Neuronal stem cell (in vitro differentiated cells): Measurements from ENCODE around the gene GALNT16.

Experiments
- DNase-seq: peaks from one replicate; pipeline ENCODE4 v3.0.0-alpha.2; 2013; ENCODE audit warnings: low spot score
- H2AFZ ChIP-seq: one replicate; pipeline ENCODE4 v1.6.1; 2013; ENCODE audit warnings: mild to moderate bottlenecking, low read length, inconsistent platforms
- H2AK5ac ChIP-seq: 2 replicates; pipeline ENCODE4 v1.6.1; 2013; ENCODE audit warnings: low read depth, mild to moderate bottlenecking, inconsistent platforms, low read length, moderate library complexity, mixed read lengths
- H2BK120ac ChIP-seq: 2 replicates; pipeline ENCODE4 v1.6.1; 2013; ENCODE audit warnings: low read depth, mild to moderate bottlenecking, inconsistent platforms, low read length, moderate library complexity, mixed read lengths
- H2BK12ac ChIP-seq: one replicate; pipeline ENCODE4 v1.6.1; 2013; ENCODE audit warnings: low read length, inconsistent platforms
- H2BK15ac ChIP-seq: 2 replicates; pipeline ENCODE4 v1.6.1; 2013; ENCODE audit warnings: mild to moderate bottlenecking, low read length, inconsistent platforms, mixed read lengths
- H2BK5ac ChIP-seq: one replicate; pipeline ENCODE4 v1.6.1; 2013; ENCODE audit warnings: inconsistent platforms, mild to moderate bottlenecking, low read length, moderate library complexity
- H3K14ac ChIP-seq: one replicate; pipeline ENCODE4 v1.6.1; 2013; ENCODE audit warnings: low read length, inconsistent platforms
- H3K18ac ChIP-seq: 2 replicates; pipeline ENCODE4 v1.6.1; 2013; ENCODE audit warnings: low read length, inconsistent platforms
- H3K23ac ChIP-seq: 2 replicates; pipeline ENCODE4 v1.6.1; 2013; ENCODE audit warnings: low read depth, mild to moderate bottlenecking, mixed read lengths, low read length, inconsistent platforms; ENCODE audit not compliant: poor library complexity
- H3K27ac ChIP-seq: replicated peaks from 3 replicates; pipeline ENCODE4 v1.5.1; 2013; ENCODE audit warnings: low read length, inconsistent platforms
- H3K27me3 ChIP-seq, 3 experiments: 2 replicates each; pipeline ENCODE4 v1.6.1; 2013; ENCODE audit warnings: low read length in 3 of 3, mild to moderate bottlenecking in 2 of 3, inconsistent platforms in 1 of 3, low read depth in 1 of 3, mixed read lengths in 1 of 3, moderate library complexity in 1 of 3; ENCODE audit not compliant: control insufficient read depth in 3 of 3, insufficient read depth in 3 of 3
- H3K36me3 ChIP-seq, 2 donors: replicated peaks in 1 of 2; 2 replicates each; pipeline ENCODE4 v1.6.1; 2013; ENCODE audit warnings: low read length in 2 of 2; ENCODE audit not compliant: control insufficient read depth in 2 of 2, insufficient read depth in 2 of 2
- H3K4ac ChIP-seq: 2 replicates; pipeline ENCODE4 v1.6.1; 2013; ENCODE audit warnings: inconsistent platforms, mild to moderate bottlenecking, low read length, moderate library complexity
- H3K4me1 ChIP-seq, 2 donors: 1 replicate in 1 of 2; 2 replicates in 1 of 2; pipeline ENCODE4 v1.6.1; 2013; ENCODE audit warnings: low read length in 2 of 2, low read depth in 1 of 2; ENCODE audit not compliant: control insufficient read depth in 2 of 2, insufficient read depth in 1 of 2
- H3K4me2 ChIP-seq: one replicate; pipeline ENCODE4 v1.6.1; 2013; ENCODE audit warnings: mild to moderate bottlenecking, low read length, inconsistent platforms; ENCODE audit not compliant: insufficient read depth, poor library complexity, severe bottlenecking
- H3K4me3 ChIP-seq, 2 donors: 2 replicates each; pipeline ENCODE4 v1.5.1; 2013; ENCODE audit warnings: low read length in 2 of 2, mild to moderate bottlenecking in 2 of 2, inconsistent platforms in 1 of 2, moderate library complexity in 1 of 2
- H3K79me1 ChIP-seq: one replicate; pipeline ENCODE4 v1.6.1; 2013; ENCODE audit warnings: low read depth, mild to moderate bottlenecking, inconsistent platforms, low read length, moderate library complexity
- H3K9ac ChIP-seq: one replicate; pipeline ENCODE4 v1.6.1; 2013; ENCODE audit warnings: mild to moderate bottlenecking, low read depth, low read length, inconsistent platforms; ENCODE audit not compliant: poor library complexity
- H3K9me3 ChIP-seq, 2 donors: replicated peaks in 1 of 2; 2 replicates each; pipeline versions ENCODE3 to v1.6.1; 2013; ENCODE audit warnings: low read length in 2 of 2, mild to moderate bottlenecking in 2 of 2, inconsistent platforms in 1 of 2, low read depth in 1 of 2, mixed read lengths in 1 of 2, moderate library complexity in 1 of 2; ENCODE audit not compliant: control insufficient read depth in 2 of 2, insufficient read depth in 1 of 2
- H4K8ac ChIP-seq: one replicate; pipeline ENCODE4 v1.6.1; 2013; ENCODE audit warnings: low read depth, mild to moderate bottlenecking, inconsistent platforms, low read length, moderate library complexity
- H4K91ac ChIP-seq: one replicate; pipeline ENCODE4 v1.6.1; 2013; ENCODE audit warnings: low read length, low read depth, mild to moderate bottlenecking, inconsistent platforms; ENCODE audit not compliant: poor library complexity
- WGBS, 2 donors: extraction: QIAGEN DNeasy Blood & Tissue Kit; methylation state at CpG; one replicate each; pipeline ENCODE4 v1.1.7; 2013; ENCODE audit warnings: missing lambda C conversion rate in 2 of 2, mixed read lengths in 1 of 2; ENCODE audit not compliant: insufficient read length in 2 of 2, insufficient replicate concordance in 1 of 2; ENCODE audit errors: extremely low coverage in 2 of 2; 5-methylcytosine and 5-hydroxymethylcytosine counted together

Gene GALNT16

DNA sequence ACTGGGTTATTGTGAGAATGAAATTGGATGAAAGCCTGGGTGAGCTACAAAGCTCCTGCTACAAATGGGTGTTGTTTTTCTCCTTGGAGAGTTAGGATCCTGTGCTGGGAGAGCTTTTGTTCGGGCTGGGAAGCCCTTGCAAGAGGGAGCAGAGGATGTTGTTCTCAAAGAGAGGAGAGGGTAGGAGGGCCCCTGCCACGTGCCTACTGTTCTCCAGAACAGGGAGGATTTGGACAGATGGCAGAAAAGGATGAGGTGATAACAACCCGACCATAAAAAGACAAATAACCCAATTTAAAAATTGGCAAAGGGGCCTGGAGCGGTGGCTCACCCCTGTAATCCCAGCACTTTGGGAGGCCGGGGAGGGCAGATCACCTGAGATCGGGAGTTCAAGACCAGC, 68.8 kb downstream of the GALNT16 start:
- no CpG with 5 or more reads among the region's 6 CpGs for WGBS, 2 donors
- Histone ChIP-seq H3K27ac (no peak overlapping the region), H3K4me1 (peaks cover 3 to 6% of the 10 kb centered on the region in 2 donors), H4K91ac (no peak overlapping the region), H3K27me3 (no peaks in the 10 kb centered on the region), H3K9me3 (no peaks in the 10 kb centered on the region), H3K23ac (no peak overlapping the region), H3K4ac (no peak overlapping the region), H2BK5ac (no peak overlapping the region), H3K4me2 (no peak overlapping the region), H3K4me3 (no peak overlapping the region), H2BK12ac (no peak overlapping the region), H2BK120ac (no peak overlapping the region), H3K79me1 (no peaks in the 10 kb centered on the region), H4K8ac (no peak overlapping the region), H3K36me3 (peaks cover 2 to 63% of the 10 kb centered on the region in 2 donors), H2AK5ac (no peak overlapping the region), H2AFZ (no peak overlapping the region), H3K9ac (no peak overlapping the region), H3K18ac (no peak overlapping the region), H2BK15ac (no peak overlapping the region), H3K14ac (no peak overlapping the region)
- no peak for DNase-seq

DNA sequence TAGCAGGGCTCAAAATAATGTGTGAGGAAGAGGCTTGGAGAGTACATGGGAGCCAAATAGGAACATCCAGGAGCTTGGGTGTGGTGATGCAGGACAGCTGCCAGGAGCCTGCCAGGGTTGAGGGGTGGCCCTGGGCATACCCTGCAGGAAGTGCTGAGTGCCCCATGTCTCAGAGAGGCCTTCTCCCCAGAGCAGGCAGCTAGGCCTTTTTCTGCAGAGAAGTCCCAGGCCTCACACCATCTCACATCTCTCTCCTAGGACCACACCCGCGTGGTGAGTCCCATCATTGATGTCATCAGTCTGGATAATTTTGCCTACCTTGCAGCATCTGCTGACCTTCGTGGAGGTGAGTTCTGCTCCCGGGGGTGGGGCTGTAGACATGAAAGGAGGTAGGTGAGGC, 71.2 kb downstream of the GALNT16 start:
- no CpG with 5 or more reads among the region's 4 CpGs for WGBS, 2 donors

DNA sequence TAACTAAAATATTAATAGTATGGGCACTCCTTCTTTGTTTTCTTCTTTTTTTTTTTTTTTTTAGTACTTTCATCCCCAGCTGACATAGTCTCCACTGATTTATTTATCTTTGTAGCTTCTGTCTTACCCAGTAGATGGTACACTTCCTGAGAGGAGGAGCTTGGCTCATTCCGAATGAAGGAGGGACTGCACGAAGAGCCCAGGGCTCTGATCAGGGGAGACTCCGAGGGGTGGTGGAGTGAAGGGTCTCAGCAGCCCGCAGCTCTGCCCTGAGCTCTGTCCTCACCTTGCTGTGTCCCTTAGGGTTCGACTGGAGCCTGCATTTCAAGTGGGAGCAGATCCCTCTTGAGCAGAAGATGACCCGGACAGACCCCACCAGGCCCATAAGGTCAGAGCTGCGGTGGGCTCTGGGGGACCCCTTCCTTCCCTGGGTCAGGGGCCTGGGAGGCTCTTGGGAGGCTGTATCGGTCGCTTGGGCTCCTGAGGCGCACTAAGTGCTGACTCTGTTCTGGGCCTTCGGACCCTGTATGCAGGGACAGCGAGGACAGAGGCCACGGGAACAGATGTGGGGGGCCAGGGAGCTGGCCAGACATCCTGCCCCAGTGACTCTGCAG, 72.9 kb downstream of the GALNT16 start:
- WGBS, 2 donors = no CpG with 5 or more reads among the region's 13 CpGs
- H2AK5ac ChIP-seq = no peak overlapping the region
- H2BK120ac ChIP-seq = no peak overlapping the region
- no peaks in the 10 kb centered on the region for H3K79me1 ChIP-seq
- H3K4me1 ChIP-seq = peaks cover 0 to 4% of the 10 kb centered on the region in 2 donors
- no peak overlapping the region for H2AFZ ChIP-seq
- no peak overlapping the region for H3K4me3 ChIP-seq
- H3K4me2 ChIP-seq = no peak overlapping the region
- peaks cover 0 to 45% of the 10 kb centered on the region in 2 donors for H3K36me3 ChIP-seq
- H3K23ac ChIP-seq = no peak overlapping the region
- no peaks in the 10 kb centered on the region for H3K27me3 ChIP-seq
- H2BK15ac ChIP-seq = no peak overlapping the region
- H2BK12ac ChIP-seq = no peak overlapping the region
- DNase-seq = no peak
- no peak overlapping the region for H3K14ac ChIP-seq
- H3K27ac ChIP-seq = no peak overlapping the region
- no peak overlapping the region for H2BK5ac ChIP-seq
- H3K9ac ChIP-seq = no peak overlapping the region
- H3K18ac ChIP-seq = peak overlapping the region; percentile 17
- H3K4ac ChIP-seq = no peak overlapping the region
- H4K8ac ChIP-seq = no peak overlapping the region
- H3K9me3 ChIP-seq = no peaks in the 10 kb centered on the region
- H4K91ac ChIP-seq = no peak overlapping the region

More for the DNA sequence above, 71.2 kb downstream of the GALNT16 start:
- no peaks in the 10 kb centered on the region for H3K9me3 ChIP-seq
- H2AFZ ChIP-seq = no peak overlapping the region
- no peak for DNase-seq
- H3K14ac ChIP-seq = no peak overlapping the region
- H2BK15ac ChIP-seq = no peak overlapping the region
- H3K18ac ChIP-seq = no peak overlapping the region
- no peak overlapping the region for H3K27ac ChIP-seq
- no peaks in the 10 kb centered on the region for H3K79me1 ChIP-seq
- no peak overlapping the region for H3K4ac ChIP-seq
- peaks cover 0 to 4% of the 10 kb centered on the region in 2 donors for H3K4me1 ChIP-seq
- no peak overlapping the region for H2BK12ac ChIP-seq
- H2AK5ac ChIP-seq = no peak overlapping the region
- H3K9ac ChIP-seq = no peak overlapping the region
- no peak overlapping the region for H2BK5ac ChIP-seq
- H3K4me2 ChIP-seq = no peak overlapping the region
- H4K91ac ChIP-seq = no peak overlapping the region
- H4K8ac ChIP-seq = no peak overlapping the region
- no peak overlapping the region for H3K23ac ChIP-seq
- H3K4me3 ChIP-seq = no peak overlapping the region
- no peaks in the 10 kb centered on the region for H3K27me3 ChIP-seq
- no peak overlapping the region for H2BK120ac ChIP-seq
- H3K36me3 ChIP-seq = peaks cover 0 to 57% of the 10 kb centered on the region in 2 donors

DNA sequence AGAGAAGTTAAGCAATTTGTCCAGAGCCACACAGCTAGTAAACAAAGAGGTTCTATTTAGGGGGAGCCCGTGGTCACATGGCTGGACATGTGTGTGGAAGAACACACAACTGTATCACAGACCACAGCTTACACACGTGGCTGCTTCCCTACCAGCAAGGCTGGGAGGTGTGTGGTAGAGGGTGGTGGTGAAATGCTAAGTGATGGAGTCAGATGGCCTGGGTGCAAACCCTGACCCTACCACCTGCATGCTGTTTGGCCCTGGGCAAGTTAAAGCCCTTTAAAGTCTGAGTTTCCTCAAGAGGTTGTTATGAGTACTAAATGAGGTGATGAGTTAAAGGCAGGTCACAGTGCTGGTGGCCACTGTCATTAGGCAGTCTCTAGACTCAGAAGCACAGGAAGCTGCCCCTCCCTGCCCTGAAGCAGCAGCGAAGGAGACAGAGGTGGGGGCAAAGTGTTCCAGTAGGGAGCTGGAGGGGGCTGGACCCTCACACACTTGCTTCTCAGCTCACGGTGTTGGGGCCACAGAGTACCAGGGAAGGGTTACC, 73.9 kb downstream of the GALNT16 start:
- H3K79me1 ChIP-seq = no peaks in the 10 kb centered on the region
- H3K36me3 ChIP-seq = peaks cover 0 to 40% of the 10 kb centered on the region in 2 donors
- no peak overlapping the region for H3K18ac ChIP-seq
- H4K91ac ChIP-seq = no peak overlapping the region
- H3K4me3 ChIP-seq = no peak overlapping the region
- H3K23ac ChIP-seq = no peak overlapping the region
- no peak overlapping the region for H2BK120ac ChIP-seq
- WGBS, 2 donors = no CpG with 5 or more reads among the region's 4 CpGs
- no peaks in the 10 kb centered on the region for H3K27me3 ChIP-seq
- H3K27ac ChIP-seq = no peak overlapping the region
- H2BK5ac ChIP-seq = no peak overlapping the region
- H2BK12ac ChIP-seq = no peak overlapping the region
- H3K14ac ChIP-seq = no peak overlapping the region
- H3K4me1 ChIP-seq = peaks cover 0 to 4% of the 10 kb centered on the region in 2 donors
- H3K9ac ChIP-seq = no peak overlapping the region
- H3K4ac ChIP-seq = no peak overlapping the region
- no peaks in the 10 kb centered on the region for H3K9me3 ChIP-seq
- H2AK5ac ChIP-seq = no peak overlapping the region
- DNase-seq = no peak
- H2AFZ ChIP-seq = no peak overlapping the region
- no peak overlapping the region for H2BK15ac ChIP-seq
- H4K8ac ChIP-seq = no peak overlapping the region
- H3K4me2 ChIP-seq = no peak overlapping the region
